Measurements from ENCODE around the gene SLC47A1. TPM values are rescaled to one million over a fixed set of nuclear protein-coding genes. Genes with fewer than 3 reads are reported as not detected.

Gene SLC47A1
- total RNA-seq, 1 donor from 2014 or later = 29.7 TPM

DNA sequence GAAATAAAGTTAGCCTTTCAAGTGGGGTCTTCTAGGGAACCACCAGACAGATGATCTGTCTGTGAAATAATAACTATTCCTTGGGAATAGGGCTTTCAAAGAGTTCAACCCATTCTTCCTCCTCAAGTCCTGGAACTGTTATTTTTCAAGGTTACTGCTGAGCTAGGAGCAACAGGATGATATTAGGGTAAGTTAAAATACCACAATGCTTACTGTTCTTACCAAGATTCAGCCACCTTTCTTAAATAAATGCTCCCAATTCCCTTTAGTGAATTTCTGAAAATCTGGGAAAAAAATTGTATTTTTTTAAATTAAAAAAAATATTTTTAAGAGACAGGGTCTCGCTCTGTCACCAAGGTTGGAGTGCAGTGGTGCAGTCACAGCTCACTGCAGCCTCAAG is 88.0 kb downstream of the SLC47A1 start:
- Histone ChIP-seq H3K36me3 (no peaks in the 10 kb centered on the region), H3K27ac (no peak overlapping the region), H3K9me3 (peaks cover 4% of the 10 kb centered on the region), H3K27me3 (no peaks in the 10 kb centered on the region), H3K4me1 (no peaks in the 10 kb centered on the region), H3K4me3 (no peak overlapping the region)
- DNase-seq (ENCODE audit: extremely low spot score in 2 of 2) = no peak
- no peak for TF ChIP-seq POLR2A (IDR thresholded peaks at IDR 0.05)
- no peak for TF ChIP-seq POLR2AphosphoS5 (IDR thresholded peaks at IDR 0.05; ENCODE audit: insufficient read depth in 1 of 2, low read depth in 1 of 2)
- intact Hi-C loops (cut with DNase I) = no loop called here

DNA sequence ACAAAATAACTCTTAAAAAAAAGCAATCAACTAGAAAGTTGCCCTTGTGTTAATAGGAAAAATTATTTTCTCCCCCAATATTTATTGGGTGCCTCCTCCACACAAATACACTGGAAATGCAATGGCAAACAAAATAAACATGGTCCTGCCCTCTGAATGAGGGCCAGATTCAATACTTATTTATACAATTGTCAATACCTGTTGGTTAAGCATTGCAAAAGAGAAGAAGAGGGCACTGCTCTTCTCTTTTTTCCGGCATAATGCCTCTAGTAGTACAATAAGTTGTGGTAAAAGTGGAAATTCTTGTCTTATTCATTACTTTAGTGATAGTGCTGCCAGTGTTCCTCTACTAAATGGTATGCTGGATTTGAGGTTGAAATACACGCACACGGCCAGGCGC is 92.4 kb downstream of the SLC47A1 start:
- DNase-seq (ENCODE audit: extremely low spot score in 2 of 2) = no peak
- no peaks in the 10 kb centered on the region for H3K4me1 ChIP-seq
- no peak overlapping the region for H3K4me3 ChIP-seq
- H3K27ac ChIP-seq = no peak overlapping the region
- intact Hi-C loops (cut with DNase I) = no loop called here
- no peaks in the 10 kb centered on the region for H3K9me3 ChIP-seq
- TF ChIP-seq, protein P1, sequence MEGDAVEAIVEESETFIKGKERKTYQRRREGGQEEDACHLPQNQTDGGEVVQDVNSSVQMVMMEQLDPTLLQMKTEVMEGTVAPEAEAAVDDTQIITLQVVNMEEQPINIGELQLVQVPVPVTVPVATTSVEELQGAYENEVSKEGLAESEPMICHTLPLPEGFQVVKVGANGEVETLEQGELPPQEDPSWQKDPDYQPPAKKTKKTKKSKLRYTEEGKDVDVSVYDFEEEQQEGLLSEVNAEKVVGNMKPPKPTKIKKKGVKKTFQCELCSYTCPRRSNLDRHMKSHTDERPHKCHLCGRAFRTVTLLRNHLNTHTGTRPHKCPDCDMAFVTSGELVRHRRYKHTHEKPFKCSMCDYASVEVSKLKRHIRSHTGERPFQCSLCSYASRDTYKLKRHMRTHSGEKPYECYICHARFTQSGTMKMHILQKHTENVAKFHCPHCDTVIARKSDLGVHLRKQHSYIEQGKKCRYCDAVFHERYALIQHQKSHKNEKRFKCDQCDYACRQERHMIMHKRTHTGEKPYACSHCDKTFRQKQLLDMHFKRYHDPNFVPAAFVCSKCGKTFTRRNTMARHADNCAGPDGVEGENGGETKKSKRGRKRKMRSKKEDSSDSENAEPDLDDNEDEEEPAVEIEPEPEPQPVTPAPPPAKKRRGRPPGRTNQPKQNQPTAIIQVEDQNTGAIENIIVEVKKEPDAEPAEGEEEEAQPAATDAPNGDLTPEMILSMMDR (IDR thresholded peaks at IDR 0.05) = no peak
- TF ChIP-seq POLR2AphosphoS5 (IDR thresholded peaks at IDR 0.05; ENCODE audit: insufficient read depth in 1 of 2, low read depth in 1 of 2) (no peak), POLR2A (IDR thresholded peaks at IDR 0.05) (no peak)
- H3K27me3 ChIP-seq = no peaks in the 10 kb centered on the region
- no peaks in the 10 kb centered on the region for H3K36me3 ChIP-seq

Small RNA genes lying within 50 kb of the gene (small RNA-seq; reads per million reads assigned to genes)
- gene AC025627.2 (not detected), gene NMTRQ-TTG12-1 (not detected)

Other genes starting within 250 kb of the SLC47A1 start
- 50.6 TPM for gene B9D1, start 171.1 kb upstream of the SLC47A1 start, total RNA-seq
- gene MAPK7, start 155.4 kb upstream of the SLC47A1 start, total RNA-seq = 77.3 TPM
- gene MFAP4, start 146.7 kb upstream of the SLC47A1 start, total RNA-seq = 205 TPM
- gene RNF112, start 122.6 kb upstream of the SLC47A1 start, total RNA-seq = 1.5 TPM
- 268 TPM for gene ALDH3A2, start 114.9 kb downstream of the SLC47A1 start, total RNA-seq
- 0.74 TPM for gene SLC47A2, start 182.7 kb downstream of the SLC47A1 start, total RNA-seq
- 14.2 TPM for gene ALDH3A1, start 214.4 kb downstream of the SLC47A1 start, total RNA-seq

All from vagina (tissue), 2 donors.